ENCODE measurements around the gene OR1D5.

GRCh38 chr17:3026856-3027751, 36.3 kb downstream of the OR1D5 start:
- TF ChIP-seq CTCF (IDR thresholded peaks at IDR 0.05; ENCODE audit: low read depth, low read length) (no peak), POLR2A (IDR thresholded peaks at IDR 0.05; ENCODE audit: extremely low read depth, insufficient read length) (no peak), MYC (IDR thresholded peaks at IDR 0.05; ENCODE audit: low read depth, low read length) (no peak), MAX (IDR thresholded peaks at IDR 0.05; ENCODE audit: low read depth, low read length) (no peak)
